Mucosa of stomach (tissue), 1 donor: ENCODE results near the gene DBN1.
"Not testable (repeated sequence)": the region's sequence is repeated elsewhere in the genome, so short reads cannot be mapped to it uniquely, and the experiment has no call there.

Experiments used
- H3K27me3 ChIP-seq: one replicate; pipeline ENCODE4 v1.7.0; 2013; ENCODE audit warnings: mild to moderate bottlenecking, low read length; ENCODE audit not compliant: control insufficient read depth, insufficient read depth
- H3K36me3 ChIP-seq: one replicate; pipeline ENCODE4 v1.7.0; 2013; ENCODE audit warnings: low read length; ENCODE audit not compliant: control insufficient read depth, insufficient read depth
- H3K4me1 ChIP-seq: one replicate; pipeline ENCODE4 v1.7.0; 2013; ENCODE audit warnings: mild to moderate bottlenecking, low read length; ENCODE audit not compliant: control insufficient read depth, insufficient read depth
- H3K4me3 ChIP-seq: one replicate; pipeline ENCODE4 v1.7.0; 2013; ENCODE audit warnings: low read length
- H3K9ac ChIP-seq: one replicate; pipeline ENCODE4 v1.7.0; 2013; ENCODE audit warnings: mild to moderate bottlenecking, low read length, moderate library complexity
- H3K9me3 ChIP-seq: one replicate; pipeline ENCODE4 v1.7.0; 2013; ENCODE audit warnings: mild to moderate bottlenecking, low read length, moderate library complexity; ENCODE audit not compliant: control insufficient read depth
- donor health status: Pancreatic carcinoma.

Gene DBN1

GRCh38 chr5:177428574-177429217, 44.7 kb downstream of the DBN1 start:
- H3K4me3 ChIP-seq, result no peak overlapping the region
- H3K9ac ChIP-seq, result no peak overlapping the region

GRCh38 chr5:177427919-177428573, 45.4 kb downstream of the DBN1 start:
- H3K36me3 ChIP-seq, result peaks cover 3% of the 10 kb centered on the region
- no peaks in the 10 kb centered on the region for H3K27me3 ChIP-seq
- no peaks in the 10 kb centered on the region for H3K9me3 ChIP-seq
- peak overlapping the region; percentile 25 for H3K9ac ChIP-seq
- H3K4me3 ChIP-seq, result no peak overlapping the region
- peaks cover 37% of the 10 kb centered on the region for H3K4me1 ChIP-seq

More at GRCh38 chr5:177428574-177429217, 44.7 kb downstream of the DBN1 start:
- Histone ChIP-seq H3K27me3 (no peaks in the 10 kb centered on the region), H3K9me3 (no peaks in the 10 kb centered on the region), H3K4me1 (peaks cover 37% of the 10 kb centered on the region), H3K36me3 (peaks cover 3% of the 10 kb centered on the region)

DNA sequence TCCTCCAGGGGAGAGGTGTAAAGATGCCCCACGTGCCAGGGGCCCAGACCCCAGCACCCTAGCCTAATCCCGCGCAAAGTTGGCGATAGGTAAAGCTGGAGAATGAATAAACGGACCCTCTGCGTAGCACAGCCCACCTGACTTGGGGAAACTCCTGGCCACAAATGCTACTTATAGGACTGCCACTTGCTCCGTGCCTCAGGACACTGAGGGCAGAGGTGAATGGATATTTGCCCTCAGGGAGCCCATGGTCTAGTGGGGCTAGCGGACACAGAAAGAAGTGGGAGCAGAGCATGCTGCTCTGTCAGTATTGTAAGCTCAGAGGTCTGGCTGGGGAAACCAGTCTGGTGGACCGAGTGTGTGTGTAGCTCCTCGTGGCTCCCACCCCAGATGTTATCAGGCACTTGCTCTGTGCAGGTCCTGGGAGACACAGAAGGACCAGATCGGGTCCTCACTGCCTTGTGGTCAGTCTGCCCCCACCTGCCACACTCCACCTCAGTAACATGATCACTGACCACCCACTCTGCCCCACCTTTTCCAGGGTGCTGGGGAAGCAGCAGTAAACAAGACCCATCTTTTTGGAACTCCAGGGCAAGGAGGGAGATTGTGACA, 46.1 kb downstream of the DBN1 start:
- Histone ChIP-seq H3K9me3 (no peaks in the 10 kb centered on the region), H3K4me1 (peaks cover 37% of the 10 kb centered on the region), H3K27me3 (no peaks in the 10 kb centered on the region), H3K36me3 (peaks cover 3% of the 10 kb centered on the region), H3K4me3 (peak overlapping the region; percentile 99), H3K9ac (peak overlapping the region; percentile 94)

- Histone ChIP-seq H3K9me3 (no peaks in the 10 kb centered on the region), H3K36me3 (no peaks in the 10 kb centered on the region), H3K9ac (peak within 1 kb of the TSS; percentile 94), H3K4me1 (peaks cover 36% of the 10 kb centered on the region), H3K27me3 (no peaks in the 10 kb centered on the region), H3K4me3 (peak within 1 kb of the TSS; percentile 99)
These were observed 46.7 kb downstream of the DBN1 start, which contains the start of gene GRK6 for GRCh38 chr5:177426566-177427210. GRK6 (plus strand) TSS chr5:177426676; CDS start chr5:177426846, 170 bp downstream.

DNA sequence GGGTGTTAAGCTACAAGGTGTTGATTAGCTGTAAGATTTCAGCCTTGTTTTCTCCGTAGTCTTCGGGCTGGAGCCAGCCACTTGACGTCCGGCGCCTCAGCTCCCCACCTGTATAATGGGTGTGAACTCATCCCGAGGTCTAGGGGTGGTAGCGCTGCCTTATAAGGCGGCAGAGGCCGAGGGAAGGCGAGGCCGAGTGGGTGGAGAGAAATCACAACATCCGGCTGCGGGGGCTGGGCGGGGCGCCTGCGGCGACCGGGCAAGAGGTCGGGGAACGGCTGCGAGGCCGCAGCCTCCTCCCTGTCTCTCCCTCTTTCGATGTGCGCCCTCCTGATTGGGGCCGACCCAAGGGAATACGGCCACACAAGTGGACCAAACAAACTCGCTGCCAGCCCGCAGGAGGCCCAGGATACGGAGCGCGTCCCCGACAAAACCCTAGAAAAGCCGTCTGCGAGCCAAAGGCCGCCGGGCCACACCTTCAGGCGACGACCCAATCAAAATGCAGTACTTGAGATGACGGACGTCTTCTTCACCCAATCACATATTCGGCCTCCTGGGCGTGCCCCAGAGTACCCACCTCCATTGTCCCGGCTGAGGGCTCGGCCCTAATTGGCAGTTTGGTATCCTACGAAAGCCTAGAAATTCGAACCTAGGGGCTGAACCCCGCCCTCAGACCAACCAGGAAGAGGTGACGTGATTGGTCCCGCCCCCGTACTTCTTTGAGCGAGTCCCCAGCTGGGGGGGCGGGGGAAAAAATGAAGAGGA, 47.5 kb downstream of the DBN1 start:
- peak overlapping the region; percentile 26 for H3K4me3 ChIP-seq
- H3K27me3 ChIP-seq, result no peaks in the 10 kb centered on the region
- peak overlapping the region; percentile 62 for H3K9ac ChIP-seq
- no peaks in the 10 kb centered on the region for H3K36me3 ChIP-seq
- peaks cover 29% of the 10 kb centered on the region for H3K4me1 ChIP-seq
- no peaks in the 10 kb centered on the region for H3K9me3 ChIP-seq

DNA sequence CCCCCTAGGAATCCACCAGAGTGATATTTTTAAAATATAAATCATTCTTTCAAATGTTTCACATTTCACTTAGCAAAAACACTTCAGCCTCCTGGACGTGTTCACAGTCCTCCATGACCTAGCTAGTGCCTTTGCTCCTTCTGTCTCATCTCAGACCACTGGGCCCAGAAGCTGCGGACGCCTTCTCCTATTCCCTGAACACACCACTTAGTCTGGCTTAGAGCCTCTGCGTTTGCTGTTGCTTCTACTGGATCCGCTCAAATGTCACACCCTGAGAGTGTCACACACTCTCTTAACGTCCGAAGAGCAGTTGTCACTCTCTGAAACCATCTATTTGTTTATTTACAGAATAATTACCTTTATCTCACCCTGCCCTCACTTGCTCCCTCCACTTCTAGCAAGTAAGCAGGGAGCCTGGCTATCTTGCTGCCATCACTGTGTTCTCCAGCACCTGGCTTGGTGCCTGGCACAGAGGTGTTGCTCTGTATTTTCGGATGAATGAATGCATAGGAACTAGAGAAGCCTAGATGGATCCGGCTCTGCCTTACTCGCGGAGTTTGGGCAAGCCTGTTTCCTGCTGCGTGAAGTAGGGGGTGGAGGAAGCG, 48.1 kb downstream of the DBN1 start:
- H3K4me3 ChIP-seq, result peak overlapping the region; percentile 26
- peaks cover 29% of the 10 kb centered on the region for H3K4me1 ChIP-seq
- H3K9ac ChIP-seq, result peak overlapping the region; percentile 62
- no peaks in the 10 kb centered on the region for H3K36me3 ChIP-seq
- no peaks in the 10 kb centered on the region for H3K27me3 ChIP-seq
- no peaks in the 10 kb centered on the region for H3K9me3 ChIP-seq

DNA sequence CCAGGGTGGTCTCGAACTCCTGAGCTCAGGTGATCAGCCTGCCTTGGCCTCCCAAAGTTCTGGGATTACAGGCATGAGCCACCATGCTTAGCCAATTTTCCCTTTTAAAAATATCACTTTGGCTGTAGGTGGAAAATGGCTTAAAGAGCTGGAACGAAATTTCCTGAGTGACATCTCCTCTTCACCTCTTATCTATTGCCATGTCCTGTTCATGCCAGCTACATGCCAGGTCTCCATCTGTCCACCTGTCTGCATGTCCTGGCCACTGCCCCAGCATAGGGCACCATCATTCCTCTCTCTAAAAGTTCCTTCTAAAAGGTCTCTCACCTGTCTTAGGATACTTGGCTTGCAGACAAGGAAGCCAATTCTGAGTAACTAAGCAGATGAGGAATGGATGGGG, 49.8 kb downstream of the DBN1 start:
- Histone ChIP-seq H3K9me3 (no peaks in the 10 kb centered on the region), H3K27me3 (no peaks in the 10 kb centered on the region), H3K4me1 (peaks cover 23% of the 10 kb centered on the region), H3K9ac (no peak overlapping the region), H3K36me3 (no peaks in the 10 kb centered on the region), H3K4me3 (no peak overlapping the region)

GRCh38 chr5:177421062-177421798, 52.2 kb downstream of the DBN1 start:
- Histone ChIP-seq H3K36me3 (no peaks in the 10 kb centered on the region), H3K9ac (no peak overlapping the region), H3K9me3 (no peaks in the 10 kb centered on the region), H3K27me3 (no peaks in the 10 kb centered on the region), H3K4me3 (no peak overlapping the region), H3K4me1 (peaks cover 8% of the 10 kb centered on the region)

- H3K9ac ChIP-seq, H3K27me3 ChIP-seq, H3K4me3 ChIP-seq, H3K9me3 ChIP-seq, H3K36me3 ChIP-seq, H3K4me1 ChIP-seq: not testable (repeated sequence)
These were observed 53.0 kb downstream of the DBN1 start for GRCh38 chr5:177420472-177420871.

DNA sequence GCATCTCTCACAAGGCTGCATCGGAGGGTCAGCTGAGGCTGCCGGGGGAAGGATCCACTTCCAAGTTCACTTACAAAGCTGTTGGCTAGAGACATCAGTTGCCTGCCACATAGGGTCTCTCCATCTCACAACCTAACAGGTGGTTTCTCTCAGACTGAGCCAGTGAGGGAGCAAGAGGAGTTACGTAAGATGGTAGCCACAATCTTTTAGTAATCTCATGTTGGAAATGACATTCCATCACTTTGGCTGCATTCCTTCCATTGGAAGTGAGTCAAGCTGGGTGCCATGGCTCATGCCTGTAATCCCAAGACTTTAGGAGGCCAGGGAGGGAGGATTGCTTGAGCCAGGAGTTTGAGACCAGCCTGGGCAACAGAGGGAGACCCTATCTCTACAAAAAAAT, 54.4 kb downstream of the DBN1 start:
- Histone ChIP-seq H3K36me3 (no peaks in the 10 kb centered on the region), H3K4me1 (no peaks in the 10 kb centered on the region), H3K4me3 (no peak overlapping the region), H3K9me3 (no peaks in the 10 kb centered on the region), H3K9ac (no peak overlapping the region), H3K27me3 (no peaks in the 10 kb centered on the region)

DNA sequence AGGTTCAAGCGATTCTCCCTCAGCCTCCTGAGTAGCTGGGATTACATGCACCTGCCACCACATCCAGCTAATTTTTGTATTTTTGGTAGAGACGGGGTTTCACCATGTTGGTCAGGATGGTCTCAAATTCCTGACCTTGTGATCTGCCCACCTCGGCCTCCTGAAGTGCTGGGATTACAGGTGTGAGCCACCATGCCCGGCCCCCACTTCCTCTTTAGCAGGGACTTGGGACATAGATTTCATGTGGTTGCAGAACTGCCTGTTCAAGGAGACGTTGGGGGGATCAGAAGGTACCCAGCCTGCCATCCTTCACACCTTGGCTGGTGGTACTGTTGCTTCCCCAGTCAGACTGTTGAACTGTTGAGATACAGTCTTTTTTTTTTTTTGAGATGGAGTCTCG, 56.4 kb downstream of the DBN1 start:
- H3K27me3 ChIP-seq, H3K4me3 ChIP-seq, H3K9me3 ChIP-seq, H3K4me1 ChIP-seq, H3K9ac ChIP-seq, H3K36me3 ChIP-seq: not testable (repeated sequence)
